ENCODE data around the gene FOXD4L1. TPM values are rescaled to one million over a fixed set of nuclear protein-coding genes. Genes with fewer than 3 reads are reported as not detected.
"Not testable (repeated sequence)": the region's sequence is repeated elsewhere in the genome, so short reads cannot be mapped to it uniquely, and the experiment has no call there.

The FOXD4L1 gene
- total and polyA plus RNA-seq, 4 donors, result 0.03 to 0.34 (median 0.28) TPM; not detected in 1

DNA sequence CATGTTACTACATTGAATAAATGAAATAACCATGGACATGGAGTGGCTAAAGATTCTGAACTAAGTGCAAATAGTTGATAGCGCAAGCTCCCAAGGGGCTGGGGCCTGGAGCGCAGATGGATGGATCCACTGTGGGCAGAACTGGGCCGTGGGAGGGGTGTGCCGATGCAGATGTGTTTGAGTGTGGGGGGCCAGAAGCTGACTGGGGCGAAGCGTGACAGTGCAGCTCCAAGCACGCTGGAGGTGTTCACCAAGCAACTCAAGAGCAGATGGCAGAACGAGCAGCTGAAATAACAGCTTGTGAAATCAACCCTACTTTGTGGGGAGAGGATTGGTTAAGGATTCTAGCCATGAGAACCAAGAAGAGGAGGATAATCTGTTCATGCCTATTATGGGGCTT, 17.0 kb downstream of the FOXD4L1 start:
- not testable (repeated sequence) for H3K4me3 ChIP-seq; H3K27ac ChIP-seq (ENCODE audit: low read depth in 1 of 2, low read length in 1 of 2); DNase-seq; H3K4me1 ChIP-seq (ENCODE audit: control insufficient read depth in 5 of 5, insufficient read depth in 5 of 5, low read length in 5 of 5); H3K9ac ChIP-seq (ENCODE audit: insufficient read depth in 1 of 2, low read length in 2 of 2); ATAC-seq (ENCODE audit: insufficient read depth, low FRiP score); H3K27me3 ChIP-seq (ENCODE audit: control insufficient read depth in 3 of 3, insufficient read depth in 3 of 3, low read length in 2 of 3); H3K9me3 ChIP-seq (ENCODE audit: control insufficient read depth in 4 of 4, insufficient read depth in 3 of 4, low read length in 3 of 4); H3K36me3 ChIP-seq (ENCODE audit: control insufficient read depth in 4 of 4, insufficient read depth in 4 of 4, low read length in 4 of 4)
- 89 to 93% methylated on average over 5 to 8 of the region's 8 CpGs for WGBS, 2 donors

DNA sequence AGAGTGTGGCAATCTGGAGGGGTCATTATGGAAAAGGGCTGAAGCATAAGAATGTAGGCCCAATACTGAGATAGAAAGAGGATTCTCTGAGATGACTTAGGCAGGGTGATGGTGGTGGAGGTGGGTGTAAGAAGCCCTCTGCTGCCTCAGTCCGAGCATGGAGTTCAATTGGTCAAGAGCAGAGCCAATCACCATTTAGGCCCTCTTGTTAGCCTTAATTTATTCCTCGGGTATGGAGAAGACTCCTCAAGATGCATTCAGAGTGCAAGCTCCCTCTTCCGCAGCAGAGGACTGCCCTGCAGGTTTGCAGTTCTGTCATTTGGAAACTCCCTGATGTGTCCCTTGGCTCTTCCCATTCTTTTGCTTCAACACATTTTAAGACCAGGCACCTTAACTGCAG, 17.5 kb downstream of the FOXD4L1 start:
- H3K4me3 ChIP-seq; H3K9me3 ChIP-seq (ENCODE audit: control insufficient read depth in 4 of 4, insufficient read depth in 3 of 4, low read length in 3 of 4); H3K4me1 ChIP-seq (ENCODE audit: control insufficient read depth in 5 of 5, insufficient read depth in 5 of 5, low read length in 5 of 5); H3K27ac ChIP-seq (ENCODE audit: low read depth in 1 of 2, low read length in 1 of 2); DNase-seq; H3K27me3 ChIP-seq (ENCODE audit: control insufficient read depth in 3 of 3, insufficient read depth in 3 of 3, low read length in 2 of 3); H3K36me3 ChIP-seq (ENCODE audit: control insufficient read depth in 4 of 4, insufficient read depth in 4 of 4, low read length in 4 of 4); ATAC-seq (ENCODE audit: insufficient read depth, low FRiP score); H3K9ac ChIP-seq (ENCODE audit: insufficient read depth in 1 of 2, low read length in 2 of 2): not testable (repeated sequence)
- 89 to 92% methylated on average over 3 of the region's 3 CpGs for WGBS, 2 donors

DNA sequence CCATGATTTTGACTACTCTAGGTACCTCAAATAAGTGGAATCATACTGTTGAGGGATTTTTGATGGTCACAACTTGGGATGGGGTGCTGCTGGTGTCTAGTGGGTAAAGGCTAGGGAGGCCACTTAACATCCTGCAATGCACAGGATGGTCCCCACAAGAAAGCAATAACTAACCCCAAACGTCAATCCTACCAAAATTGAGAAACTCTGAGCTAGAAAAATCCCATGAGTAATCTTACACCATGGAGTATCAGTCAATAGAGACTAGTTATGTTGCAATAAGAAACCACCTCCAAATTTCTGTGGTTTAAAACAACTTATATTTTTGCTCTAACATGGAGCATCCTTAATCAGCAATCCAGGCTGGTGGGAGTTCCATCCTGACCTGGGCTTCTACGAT, 18.6 kb downstream of the FOXD4L1 start:
- not testable (repeated sequence) for H3K4me1 ChIP-seq (ENCODE audit: control insufficient read depth in 5 of 5, insufficient read depth in 5 of 5, low read length in 5 of 5); H3K9me3 ChIP-seq (ENCODE audit: control insufficient read depth in 4 of 4, insufficient read depth in 3 of 4, low read length in 3 of 4); H3K27me3 ChIP-seq (ENCODE audit: control insufficient read depth in 3 of 3, insufficient read depth in 3 of 3, low read length in 2 of 3); ATAC-seq (ENCODE audit: insufficient read depth, low FRiP score); H3K36me3 ChIP-seq (ENCODE audit: control insufficient read depth in 4 of 4, insufficient read depth in 4 of 4, low read length in 4 of 4); H3K9ac ChIP-seq (ENCODE audit: insufficient read depth in 1 of 2, low read length in 2 of 2); DNase-seq; H3K27ac ChIP-seq (ENCODE audit: low read depth in 1 of 2, low read length in 1 of 2); H3K4me3 ChIP-seq
- no CpG with 5 or more reads among the region's 2 CpGs for WGBS, 2 donors

DNA sequence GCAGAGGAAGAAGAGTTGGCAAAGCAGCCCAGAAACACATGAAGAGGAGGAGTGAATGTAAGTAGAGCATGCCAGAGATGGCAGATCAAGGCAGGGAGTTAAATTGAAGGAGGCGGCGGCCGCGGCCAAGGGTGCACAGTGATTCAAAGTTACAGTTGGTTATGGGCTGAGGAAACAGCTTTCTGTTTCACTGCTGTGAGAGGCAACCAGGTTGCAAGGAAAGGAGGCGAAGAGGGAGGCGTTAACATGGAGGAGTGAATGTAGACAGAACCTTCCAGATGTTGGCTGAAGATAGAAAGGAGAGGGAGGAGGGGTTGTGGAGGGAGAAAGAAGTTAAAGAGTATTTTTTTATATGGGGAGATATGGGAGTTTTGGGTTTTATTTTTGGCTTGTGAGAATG, 22.4 kb downstream of the FOXD4L1 start:
- not testable (repeated sequence) for H3K9ac ChIP-seq (ENCODE audit: insufficient read depth in 1 of 2, low read length in 2 of 2); H3K27me3 ChIP-seq (ENCODE audit: control insufficient read depth in 3 of 3, insufficient read depth in 3 of 3, low read length in 2 of 3); DNase-seq; H3K36me3 ChIP-seq (ENCODE audit: control insufficient read depth in 4 of 4, insufficient read depth in 4 of 4, low read length in 4 of 4); H3K27ac ChIP-seq (ENCODE audit: low read depth in 1 of 2, low read length in 1 of 2); H3K4me1 ChIP-seq (ENCODE audit: control insufficient read depth in 5 of 5, insufficient read depth in 5 of 5, low read length in 5 of 5); H3K9me3 ChIP-seq (ENCODE audit: control insufficient read depth in 4 of 4, insufficient read depth in 3 of 4, low read length in 3 of 4); H3K4me3 ChIP-seq; ATAC-seq (ENCODE audit: insufficient read depth, low FRiP score)
- 85 to 88% methylated on average over 6 of the region's 6 CpGs for WGBS, 2 donors

DNA sequence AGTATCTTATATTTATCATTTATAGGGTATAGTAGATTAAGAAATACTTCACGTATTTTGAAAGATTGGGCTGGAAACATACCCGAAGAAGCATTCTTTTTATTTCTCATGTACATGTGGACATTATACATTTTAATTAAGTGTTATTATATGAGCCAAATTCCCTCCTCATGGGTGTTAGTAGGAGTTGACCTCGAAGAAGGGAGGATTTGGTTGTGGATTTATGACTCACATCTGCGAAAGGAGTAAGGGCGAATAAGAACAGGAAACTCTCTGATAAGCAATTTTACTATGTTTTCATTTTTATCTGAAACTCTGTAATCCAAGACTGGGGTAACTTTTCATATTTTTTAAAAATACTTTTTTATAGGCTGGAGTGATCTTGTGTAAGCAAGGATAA, 23.0 kb downstream of the FOXD4L1 start:
- DNase-seq; H3K9ac ChIP-seq (ENCODE audit: insufficient read depth in 1 of 2, low read length in 2 of 2); H3K27ac ChIP-seq (ENCODE audit: low read depth in 1 of 2, low read length in 1 of 2); H3K4me1 ChIP-seq (ENCODE audit: control insufficient read depth in 5 of 5, insufficient read depth in 5 of 5, low read length in 5 of 5); H3K4me3 ChIP-seq; ATAC-seq (ENCODE audit: insufficient read depth, low FRiP score); H3K27me3 ChIP-seq (ENCODE audit: control insufficient read depth in 3 of 3, insufficient read depth in 3 of 3, low read length in 2 of 3); H3K36me3 ChIP-seq (ENCODE audit: control insufficient read depth in 4 of 4, insufficient read depth in 4 of 4, low read length in 4 of 4); H3K9me3 ChIP-seq (ENCODE audit: control insufficient read depth in 4 of 4, insufficient read depth in 3 of 4, low read length in 3 of 4): not testable (repeated sequence)
- 70 to 75% methylated on average over 5 of the region's 5 CpGs for WGBS, 2 donors

DNA sequence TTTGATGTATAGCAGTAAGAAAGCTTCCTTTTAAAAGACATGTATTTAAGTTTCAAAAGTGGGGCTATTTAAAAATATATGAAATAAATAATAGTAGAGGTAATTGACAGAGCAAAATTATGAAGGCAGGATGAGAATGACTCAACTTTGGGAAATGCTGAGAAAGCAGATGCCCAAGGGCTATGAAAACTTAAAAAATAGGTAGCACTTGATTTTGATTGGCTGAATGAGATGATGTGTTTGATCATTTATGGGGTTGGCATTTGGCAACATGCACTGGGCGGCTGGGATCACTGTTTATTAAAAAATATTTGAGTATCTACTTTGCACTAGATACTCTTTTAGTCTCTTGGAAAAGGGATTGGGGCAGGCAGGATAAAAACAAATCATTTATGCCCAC, 26.5 kb downstream of the FOXD4L1 start:
- WGBS, 2 donors, result 65 to 75% methylated on average over 1 of the region's 1 CpG
- H3K4me1 ChIP-seq (ENCODE audit: control insufficient read depth in 5 of 5, insufficient read depth in 5 of 5, low read length in 5 of 5); H3K27ac ChIP-seq (ENCODE audit: low read depth in 1 of 2, low read length in 1 of 2); H3K27me3 ChIP-seq (ENCODE audit: control insufficient read depth in 3 of 3, insufficient read depth in 3 of 3, low read length in 2 of 3); H3K9me3 ChIP-seq (ENCODE audit: control insufficient read depth in 4 of 4, insufficient read depth in 3 of 4, low read length in 3 of 4); H3K9ac ChIP-seq (ENCODE audit: insufficient read depth in 1 of 2, low read length in 2 of 2); DNase-seq; H3K4me3 ChIP-seq; ATAC-seq (ENCODE audit: insufficient read depth, low FRiP score); H3K36me3 ChIP-seq (ENCODE audit: control insufficient read depth in 4 of 4, insufficient read depth in 4 of 4, low read length in 4 of 4): not testable (repeated sequence)

DNA sequence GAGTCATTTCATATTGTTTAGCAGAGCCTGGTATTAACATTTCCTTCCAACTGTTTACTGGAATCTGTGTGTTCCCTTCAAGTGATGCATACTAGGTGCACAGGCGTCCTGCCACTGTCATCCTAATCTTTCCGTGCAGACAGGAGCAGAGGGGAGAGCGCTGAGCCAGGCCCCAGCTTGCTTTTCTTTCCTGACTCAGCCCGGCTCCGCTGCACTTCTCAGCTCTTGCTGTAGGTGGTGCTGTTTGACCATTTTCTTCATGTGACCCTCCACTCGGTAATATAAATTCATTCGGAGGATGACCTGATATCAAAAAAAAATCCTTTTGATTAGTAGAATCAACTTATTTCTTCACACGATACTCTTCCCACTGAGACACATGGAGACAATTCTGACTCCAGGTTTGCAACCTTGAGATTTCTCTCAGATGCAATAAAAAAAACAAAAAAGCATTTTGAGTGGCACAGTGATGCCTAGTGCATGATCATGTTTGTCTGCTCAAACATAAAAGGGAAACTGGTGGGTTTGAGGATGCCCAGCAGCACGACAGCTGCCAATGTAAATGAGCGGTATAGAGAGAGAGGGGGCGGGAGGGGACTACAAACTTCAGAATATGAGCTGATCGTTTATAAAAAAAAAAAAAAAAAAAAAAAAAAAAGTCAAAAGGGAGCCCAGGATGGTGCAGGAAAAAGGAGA, 29.0 kb downstream of the FOXD4L1 start:
- H3K27ac ChIP-seq (ENCODE audit: low read depth in 1 of 2, low read length in 1 of 2); H3K4me3 ChIP-seq; DNase-seq; H3K27me3 ChIP-seq (ENCODE audit: control insufficient read depth in 3 of 3, insufficient read depth in 3 of 3, low read length in 2 of 3); H3K36me3 ChIP-seq (ENCODE audit: control insufficient read depth in 4 of 4, insufficient read depth in 4 of 4, low read length in 4 of 4); H3K9ac ChIP-seq (ENCODE audit: insufficient read depth in 1 of 2, low read length in 2 of 2); H3K4me1 ChIP-seq (ENCODE audit: control insufficient read depth in 5 of 5, insufficient read depth in 5 of 5, low read length in 5 of 5); H3K9me3 ChIP-seq (ENCODE audit: control insufficient read depth in 4 of 4, insufficient read depth in 3 of 4, low read length in 3 of 4): not testable (repeated sequence)
- ATAC-seq (ENCODE audit: insufficient read depth, low FRiP score), result peak; percentile 96
- 13 to 15% methylated on average over 4 to 6 of the region's 12 CpGs for WGBS, 2 donors

DNA sequence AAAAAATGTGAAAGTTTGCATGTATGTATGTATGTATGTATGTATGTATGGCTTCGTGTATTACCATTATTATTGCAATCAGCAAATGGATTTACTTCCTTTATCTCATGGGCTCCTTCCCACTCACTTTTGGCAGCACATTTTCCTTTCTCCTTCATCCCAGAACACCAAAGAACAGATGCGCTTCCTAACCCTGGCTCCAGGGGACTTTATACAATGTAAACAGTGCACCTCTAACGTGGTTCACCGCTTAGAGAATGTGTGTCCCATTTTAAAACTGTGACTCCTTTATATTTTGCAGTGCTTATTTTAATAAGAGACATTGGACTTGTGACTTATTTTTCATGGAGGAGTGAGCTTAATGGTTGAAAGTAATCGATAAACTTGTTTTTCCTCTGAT, 29.7 kb downstream of the FOXD4L1 start:
- H3K27me3 ChIP-seq (ENCODE audit: control insufficient read depth in 3 of 3, insufficient read depth in 3 of 3, low read length in 2 of 3); ATAC-seq (ENCODE audit: insufficient read depth, low FRiP score); H3K4me1 ChIP-seq (ENCODE audit: control insufficient read depth in 5 of 5, insufficient read depth in 5 of 5, low read length in 5 of 5); H3K36me3 ChIP-seq (ENCODE audit: control insufficient read depth in 4 of 4, insufficient read depth in 4 of 4, low read length in 4 of 4); DNase-seq; H3K9me3 ChIP-seq (ENCODE audit: control insufficient read depth in 4 of 4, insufficient read depth in 3 of 4, low read length in 3 of 4); H3K4me3 ChIP-seq; H3K9ac ChIP-seq (ENCODE audit: insufficient read depth in 1 of 2, low read length in 2 of 2); H3K27ac ChIP-seq (ENCODE audit: low read depth in 1 of 2, low read length in 1 of 2): not testable (repeated sequence)
- 60 to 61% methylated on average over 3 to 4 of the region's 5 CpGs for WGBS, 2 donors

Data from lung (tissue), 10 donors.